GM18909 (cell line): ENCODE data around the gene CRMP1.

Experiments
- ATAC-seq: cut with Tn5 transposase; IDR thresholded peaks from one replicate; pipeline ENCODE4 v1.9.1; 2021; ENCODE audit warnings: mild to moderate bottlenecking; ENCODE audit not compliant: unreplicated experiment, poor library complexity

CRMP1 gene

DNA sequence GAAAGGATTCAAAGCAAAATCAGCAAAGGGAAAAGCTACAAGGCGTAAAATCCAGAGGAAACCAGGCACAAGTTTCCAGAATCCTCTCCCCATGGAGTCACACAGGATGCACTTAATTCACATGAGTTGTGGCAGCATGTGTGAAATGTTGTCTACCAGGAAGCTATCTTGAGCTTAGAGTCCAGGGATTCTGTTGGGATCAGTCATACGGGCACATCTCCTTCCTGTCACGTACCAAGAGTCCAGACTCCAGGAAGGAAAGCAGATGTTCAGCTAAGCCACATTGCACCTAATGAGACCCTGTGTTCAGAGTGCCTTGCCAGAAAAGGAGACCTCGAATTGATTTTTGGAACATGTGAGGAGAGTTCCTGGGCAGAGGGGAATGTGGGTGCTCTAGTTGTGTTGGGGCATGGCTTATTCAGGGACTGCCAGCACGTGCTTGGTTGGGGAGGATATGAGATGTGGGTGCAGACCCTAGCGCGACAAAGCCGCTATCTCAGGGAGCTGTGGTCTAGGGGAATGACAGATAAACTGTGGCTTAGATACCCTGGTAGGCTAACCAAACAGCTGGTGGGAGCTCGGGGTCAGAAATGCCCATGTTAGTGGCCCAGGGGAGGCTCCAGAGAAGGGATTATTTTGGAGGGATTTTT, 111.9 kb downstream of the CRMP1 start:
- no peak for ATAC-seq

DNA sequence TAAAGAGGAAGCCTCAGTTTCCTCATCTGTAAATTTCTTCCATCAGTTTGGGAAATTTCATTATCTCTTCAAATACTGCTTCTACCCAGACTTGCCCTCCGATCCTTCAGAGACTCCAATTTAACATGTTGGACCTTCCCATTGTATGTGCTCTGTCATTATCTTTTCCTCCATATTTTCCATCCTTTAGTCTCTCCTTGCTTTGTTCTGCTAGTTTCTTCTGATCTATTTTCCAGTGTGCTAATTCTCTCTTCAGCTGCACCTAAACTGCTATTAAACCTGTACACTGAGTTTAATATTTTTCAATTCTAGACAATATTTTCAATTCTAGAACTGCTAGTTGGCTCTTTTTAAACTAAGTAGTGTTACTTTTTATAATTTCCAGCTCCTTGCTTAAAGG, 116.4 kb downstream of the CRMP1 start:
- no peak for ATAC-seq

DNA sequence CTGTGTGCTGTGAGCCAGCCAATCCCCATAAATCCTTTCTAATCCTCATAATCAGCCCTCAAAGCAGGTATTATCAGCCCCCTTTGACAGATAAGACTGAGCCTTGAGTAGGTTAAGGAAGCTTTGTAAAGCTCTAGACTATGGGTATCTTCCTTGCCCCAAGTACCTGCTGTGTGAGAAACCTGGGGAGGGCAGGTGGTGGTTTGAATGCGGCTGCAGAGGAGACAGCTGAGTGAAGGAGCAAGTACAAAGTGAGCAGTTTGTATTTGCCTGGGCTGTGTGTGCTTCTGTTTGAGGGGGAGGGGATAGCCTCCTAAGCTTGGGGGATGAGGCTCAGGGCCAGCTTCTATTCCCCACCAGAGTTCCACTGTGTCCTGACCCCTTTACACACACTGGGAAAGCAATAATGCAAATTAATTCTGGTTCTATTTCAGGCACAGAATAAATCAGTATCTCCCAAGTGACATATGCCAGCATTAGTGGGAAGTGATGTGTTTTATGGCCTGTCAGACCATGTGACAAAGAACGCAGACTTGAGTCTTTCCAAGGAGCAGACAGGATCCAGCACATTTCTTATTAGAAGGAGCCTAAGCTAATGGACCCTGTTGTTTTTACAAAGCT, 118.4 kb downstream of the CRMP1 start:
- ATAC-seq: no peak

DNA sequence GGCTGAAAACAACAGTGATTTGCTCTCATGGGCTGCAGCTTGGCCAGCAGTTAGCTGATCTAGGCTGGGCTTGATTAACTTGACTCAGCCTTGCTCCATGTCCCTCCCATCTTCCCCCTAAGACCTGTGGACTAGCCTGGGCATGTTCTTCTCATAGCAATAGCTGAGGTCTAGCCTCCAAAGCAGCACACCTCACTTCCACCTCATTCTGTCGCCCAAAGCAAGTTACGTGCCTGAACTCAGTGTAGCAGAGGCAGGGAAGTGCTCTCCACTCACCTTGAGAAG, 119.7 kb downstream of the CRMP1 start:
- no peak for ATAC-seq

DNA sequence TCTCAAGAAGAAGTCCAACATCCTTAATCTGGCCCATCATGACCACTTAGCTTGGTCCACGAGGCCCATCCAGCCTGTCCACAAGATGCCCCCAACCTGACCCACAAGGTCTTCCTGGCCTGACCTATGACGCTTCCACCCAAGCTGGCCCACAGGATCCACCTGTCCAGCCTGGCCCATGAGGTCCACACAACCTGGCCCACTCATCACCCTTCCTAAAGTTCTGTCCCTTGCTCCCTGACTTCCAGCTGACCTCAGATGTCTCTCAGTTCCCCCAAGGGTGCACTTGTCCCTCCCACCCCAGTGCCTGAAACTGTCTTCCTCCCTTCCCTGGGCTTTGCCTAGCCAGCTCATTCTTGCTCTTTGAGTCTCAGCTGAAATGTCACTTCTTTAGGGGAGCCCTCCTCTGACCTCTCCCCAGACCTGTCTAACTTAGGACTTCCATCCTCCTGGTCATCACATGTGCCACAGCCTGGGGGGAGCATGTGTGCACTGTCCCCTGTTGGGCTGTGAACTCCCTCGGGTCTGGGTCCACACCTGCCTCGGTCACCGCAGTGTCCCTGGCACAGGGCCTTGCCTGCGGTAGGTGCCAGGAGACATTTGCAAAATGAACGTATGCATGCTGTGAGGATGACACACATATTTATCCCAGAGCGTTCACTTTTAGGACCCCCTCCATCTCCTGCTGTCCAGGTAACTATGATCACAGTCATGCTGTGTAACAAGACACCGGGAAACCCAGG, 120.2 kb downstream of the CRMP1 start:
- ATAC-seq: no peak
